NT2/D1 (cell line): ENCODE measurements around the gene CENPL.

Experiments
- SUZ12 ChIP-seq: IDR thresholded peaks from 2 replicates; pipeline ENCODE4 v1.6.1; 2011; ENCODE audit not compliant: insufficient read length, insufficient read depth; ENCODE audit errors: extremely low read depth
- YY1 ChIP-seq: IDR thresholded peaks from 2 replicates; pipeline ENCODE4 v1.6.1; 2011; ENCODE audit not compliant: insufficient read length, insufficient read depth

GRCh38 chr1:173823781-173824314 lies 835 bp downstream of the CENPL start:
- TF ChIP-seq YY1 (no peak), SUZ12 (no peak)
